Activated CD4-positive, CD25-positive, alpha-beta regulatory T cell treated with anti-CD3 and anti-CD28 coated beads, Interleukin-2, amount 50 U/mL, for 24 hours (primary cell): ENCODE data around the gene ANGEL1.
A peak's percentile ranks its signal among the peaks of the same experiment; 100 is the strongest.

Experiments used
- ATAC-seq, 2 donors: fragments of 150-1000 bp; cut with Tn5 transposase; one replicate each; pipeline ENCODE4 v1.10.0; 2021; ENCODE audit warnings: mild to moderate bottlenecking in 1 of 2, moderate library complexity in 1 of 2

ANGEL1 gene

GRCh38 chr14:76779221-76780057 lies 33.2 kb downstream of the ANGEL1 start:
- no peak for ATAC-seq

GRCh38 chr14:76778546-76779215 lies 34.0 kb downstream of the ANGEL1 start:
- ATAC-seq = no peak

- ATAC-seq = no peak
Measured at GRCh38 chr14:76777721-76778120, 35.0 kb downstream of the ANGEL1 start.

GRCh38 chr14:76776428-76777251 lies 36.0 kb downstream of the ANGEL1 start:
- no peak for ATAC-seq

- ATAC-seq = no peak
Measured at GRCh38 chr14:76775695-76776427, 36.8 kb downstream of the ANGEL1 start.

GRCh38 chr14:76774821-76775694 lies 37.6 kb downstream of the ANGEL1 start:
- peak in 1 of 2 donors; percentile 10 for ATAC-seq

GRCh38 chr14:76773956-76774820 lies 38.5 kb downstream of the ANGEL1 start:
- ATAC-seq = no peak

- no peak for ATAC-seq
Measured at GRCh38 chr14:76773188-76773885, 39.3 kb downstream of the ANGEL1 start.

- ATAC-seq = no peak
Measured at GRCh38 chr14:76772300-76773187, 40.1 kb downstream of the ANGEL1 start.

GRCh38 chr14:76771437-76771980 lies 41.2 kb downstream of the ANGEL1 start:
- no peak for ATAC-seq

GRCh38 chr14:76770521-76771436 lies 41.9 kb downstream of the ANGEL1 start:
- no peak for ATAC-seq

- no peak for ATAC-seq
Measured at GRCh38 chr14:76769636-76770292, 42.9 kb downstream of the ANGEL1 start.

GRCh38 chr14:76768671-76769500 lies 43.8 kb downstream of the ANGEL1 start:
- ATAC-seq = no peak

- peak; percentile 97 to 99 for ATAC-seq
Measured at GRCh38 chr14:76767681-76768656, 44.7 kb downstream of the ANGEL1 start.
